GM19328 (cell line): ENCODE measurements around the gene ZNF598.

Experiments
- ATAC-seq: cut with Tn5 transposase; IDR thresholded peaks from one replicate; pipeline ENCODE4 v1.9.1; 2021; ENCODE audit warnings: mild to moderate bottlenecking, moderate library complexity; ENCODE audit not compliant: unreplicated experiment

ZNF598 gene

DNA sequence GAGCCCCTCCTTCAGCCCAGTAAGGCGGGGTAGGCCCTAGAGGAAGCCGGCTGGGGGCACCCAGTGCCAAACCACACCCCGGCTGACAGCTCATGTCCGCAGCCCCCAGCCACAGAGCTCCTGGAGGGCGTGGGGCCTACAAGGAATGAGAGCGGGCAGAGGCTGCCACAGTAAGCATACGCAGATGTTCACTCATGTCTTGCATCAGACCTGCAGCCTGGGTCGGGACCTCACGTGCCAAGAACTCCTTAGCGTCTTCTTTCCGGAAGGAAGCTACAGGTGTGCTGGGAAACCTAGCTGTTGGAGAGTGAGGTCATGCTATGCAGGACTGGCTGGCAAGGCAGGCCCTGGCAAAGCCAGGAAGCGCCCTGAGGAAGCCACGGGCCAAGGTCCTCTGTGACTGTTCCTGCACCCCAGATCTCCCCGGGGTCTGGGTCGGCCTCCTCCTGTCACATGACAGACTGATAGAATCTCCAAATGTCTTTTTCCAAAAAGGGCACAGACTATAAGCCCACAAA lies 1.6 kb downstream of the ZNF598 start:
- no peak for ATAC-seq

DNA sequence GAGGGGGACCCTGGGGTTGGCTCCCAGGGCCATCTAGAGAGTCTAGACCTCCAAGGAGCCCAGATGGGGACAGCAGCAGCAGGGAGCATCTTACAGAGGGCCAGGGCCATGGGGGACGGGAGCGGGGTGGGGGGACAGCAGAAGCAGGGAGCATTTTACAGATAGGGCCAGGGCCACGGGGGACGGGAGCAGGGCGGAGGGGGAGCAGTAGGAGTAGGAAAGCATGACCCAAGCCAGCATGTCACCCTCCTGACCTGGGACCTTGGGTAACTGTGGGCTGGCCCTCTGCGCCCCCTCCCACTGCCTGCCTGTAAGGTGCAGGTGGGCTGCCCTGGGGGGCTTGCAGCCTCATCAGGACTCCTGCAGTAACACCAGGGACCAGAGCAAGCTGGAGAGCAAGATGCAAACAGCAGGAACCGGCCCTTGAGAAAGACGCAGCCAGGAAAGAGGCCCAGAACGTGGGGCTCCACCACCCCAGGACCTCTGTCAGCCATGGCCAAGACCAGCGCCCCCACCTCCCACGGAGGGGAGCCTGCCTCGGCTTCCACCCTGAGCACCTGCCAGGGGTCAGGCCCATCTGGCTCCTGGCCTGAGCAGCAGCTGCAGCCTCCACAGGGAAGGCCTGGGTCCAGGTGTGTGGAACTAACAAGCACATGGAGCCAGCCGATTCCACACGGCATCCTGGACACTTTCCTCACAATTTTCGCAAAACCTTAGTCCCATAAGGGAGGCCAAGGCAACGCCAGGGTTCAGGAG lies 2.4 kb downstream of the ZNF598 start:
- ATAC-seq, result no peak

DNA sequence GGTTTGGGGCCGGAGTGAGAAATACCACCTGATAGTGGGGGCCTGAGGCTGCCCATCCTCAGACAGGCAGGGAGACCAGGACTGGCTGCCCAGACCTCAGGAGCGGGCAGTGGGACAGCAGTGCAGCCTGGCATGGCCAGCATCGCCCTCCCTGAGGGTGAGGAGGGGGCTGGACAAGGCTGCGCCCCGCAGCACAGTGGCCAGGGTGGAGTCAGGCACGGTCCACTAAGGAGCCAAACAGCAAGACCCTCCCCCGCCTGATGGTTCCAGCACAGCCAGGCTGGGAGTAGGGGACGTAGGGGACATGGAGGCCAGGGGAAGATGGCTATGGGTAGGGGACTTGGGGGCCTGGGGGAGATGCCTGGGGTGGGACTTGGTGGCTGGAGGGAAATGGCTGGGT lies 3.3 kb downstream of the ZNF598 start:
- no peak for ATAC-seq

DNA sequence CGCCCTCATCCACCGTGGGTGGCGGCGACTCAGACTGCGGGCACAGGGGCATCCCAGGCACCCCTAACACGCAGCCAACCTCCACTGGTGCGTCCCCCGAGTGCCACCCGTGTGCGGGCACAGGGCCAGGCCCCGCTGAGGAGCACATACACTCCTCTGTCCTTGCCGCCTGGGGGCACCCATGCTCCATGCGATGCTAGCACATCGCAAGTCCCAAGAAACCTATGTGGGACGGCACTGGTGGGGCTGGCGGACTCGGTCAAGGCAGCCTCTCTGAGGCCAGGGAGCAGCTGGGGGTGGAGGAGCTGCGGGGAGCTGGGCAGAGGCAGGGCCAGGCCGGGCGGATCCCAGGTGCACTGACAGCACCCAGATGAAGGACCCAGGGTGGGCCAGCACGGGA lies 4.0 kb downstream of the ZNF598 start:
- ATAC-seq, result no peak

- ATAC-seq, result no peak
Observed at GRCh38 chr16:2004795-2005517, 4.7 kb downstream of the ZNF598 start.

- ATAC-seq, result peak; percentile 52
Observed at GRCh38 chr16:2003827-2004641, 5.6 kb downstream of the ZNF598 start.

GRCh38 chr16:2003231-2003826 lies 6.3 kb downstream of the ZNF598 start:
- no peak for ATAC-seq

GRCh38 chr16:2002406-2003230 lies 7.0 kb downstream of the ZNF598 start:
- ATAC-seq, result no peak

DNA sequence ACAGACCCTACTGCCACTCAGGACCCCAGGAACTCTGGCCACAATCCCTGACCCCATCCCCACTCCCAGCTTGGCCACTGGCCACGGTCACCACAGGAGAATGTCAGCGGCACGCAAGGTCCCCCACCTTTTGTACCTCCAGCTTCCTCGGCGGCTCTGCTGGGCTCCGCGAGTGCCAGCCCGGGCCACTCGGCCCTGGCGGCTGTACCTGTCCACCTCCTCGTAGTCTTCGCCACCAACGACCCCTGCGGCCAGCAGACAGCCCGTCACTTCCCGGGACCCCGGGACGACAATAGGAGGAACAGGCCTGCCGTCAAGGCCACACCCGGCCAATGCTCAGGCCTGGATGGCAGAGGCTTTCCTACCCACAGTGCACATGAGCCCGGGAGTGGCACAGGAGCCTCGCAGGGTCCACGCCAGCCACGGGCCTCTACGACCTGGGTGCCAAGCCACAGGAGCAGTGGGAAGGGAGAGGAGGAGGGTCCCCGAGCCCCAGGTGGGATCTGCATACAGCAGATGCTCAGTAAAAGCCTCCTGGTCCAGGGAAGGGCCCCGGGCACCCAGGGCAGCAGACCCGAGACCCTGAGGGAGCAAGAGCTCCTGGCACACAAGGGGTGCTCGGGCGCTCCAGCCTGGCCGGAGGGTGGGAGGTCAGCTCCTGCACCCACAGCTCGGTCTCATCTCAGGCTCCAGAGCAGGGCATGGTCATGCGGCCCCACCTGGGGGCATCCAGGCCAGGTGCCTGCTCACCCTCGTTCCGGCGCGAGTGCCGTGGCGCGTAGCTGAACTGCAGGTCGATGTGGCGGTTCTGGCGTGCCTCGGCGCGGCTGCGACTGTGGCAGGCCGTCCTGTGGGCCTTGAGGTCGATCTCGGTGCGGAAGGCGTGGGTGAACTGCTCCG lies 7.9 kb downstream of the ZNF598 start:
- no peak for ATAC-seq

DNA sequence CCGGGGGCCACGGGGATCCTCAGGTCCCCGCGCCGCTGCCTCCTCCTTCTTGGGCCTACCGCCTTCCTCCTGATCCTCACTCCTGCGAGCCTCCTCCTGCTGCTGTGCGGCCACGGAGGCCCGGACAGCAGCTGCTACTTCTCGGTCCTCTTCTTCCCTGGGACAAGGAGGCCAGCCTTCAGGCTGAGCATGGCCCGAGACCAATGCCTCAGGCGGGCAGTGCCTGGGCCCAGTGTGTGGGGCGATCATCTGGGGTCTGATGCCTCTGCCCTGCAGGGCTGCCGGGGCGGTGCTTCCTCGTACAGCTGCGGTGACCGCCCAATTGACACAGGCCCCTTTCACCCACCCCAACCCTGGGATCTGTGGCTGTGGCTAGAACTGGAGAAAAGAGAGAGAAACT lies 8.6 kb downstream of the ZNF598 start:
- no peak for ATAC-seq

- no peak for ATAC-seq
Observed at GRCh38 chr16:1999866-2000514, 9.6 kb downstream of the ZNF598 start.

GRCh38 chr16:1998852-1999801 lies 10.5 kb downstream of the ZNF598 start:
- no peak for ATAC-seq

DNA sequence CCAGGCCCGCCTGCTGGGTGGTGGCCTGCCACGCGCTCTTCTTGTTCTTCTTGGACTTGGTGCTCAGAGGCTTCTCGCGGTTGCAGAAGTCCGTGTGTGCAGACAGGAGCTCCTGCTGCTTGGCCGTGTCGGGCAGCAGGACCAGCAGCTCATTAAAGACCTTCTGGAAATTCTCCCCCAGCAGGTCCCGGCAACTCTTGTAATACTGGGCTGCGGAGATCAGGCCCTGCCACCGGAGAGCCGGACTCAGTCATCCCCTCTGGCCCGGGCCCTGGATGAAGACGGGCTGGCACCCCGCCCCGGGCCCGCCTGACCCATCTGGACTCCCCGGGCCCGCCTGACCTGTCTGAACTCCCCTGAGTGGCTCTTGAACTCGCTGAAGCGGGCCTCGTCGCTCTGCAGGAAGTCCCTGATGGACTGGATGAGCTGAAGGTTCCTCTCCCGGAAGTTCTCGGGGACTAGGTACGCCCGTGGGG lies 11.2 kb downstream of the ZNF598 start:
- no peak for ATAC-seq

- no peak for ATAC-seq
Observed at GRCh38 chr16:1997494-1998359, 11.9 kb downstream of the ZNF598 start.

GRCh38 chr16:1993731-1994131 lies 15.9 kb downstream of the ZNF598 start:
- no peak for ATAC-seq

GRCh38 chr16:1992704-1993317 lies 16.8 kb downstream of the ZNF598 start:
- no peak for ATAC-seq
